ENCODE data around the gene GFAP.

Gene GFAP

GRCh38 chr17:44930667-44931066 is 15.4 kb upstream of the GFAP start:
- DNase-seq, result no peak

- DNase-seq, result no peak
These were observed 13.8 kb upstream of the GFAP start for GRCh38 chr17:44928950-44929720.

- no peak for DNase-seq
These were observed 12.8 kb upstream of the GFAP start for GRCh38 chr17:44928136-44928535.

- no peak for DNase-seq
These were observed 12.4 kb upstream of the GFAP start for GRCh38 chr17:44927696-44928095.

- DNase-seq, result no peak
These were observed 11.7 kb upstream of the GFAP start for GRCh38 chr17:44926821-44927525.

- no peak for DNase-seq
These were observed 10.7 kb upstream of the GFAP start for GRCh38 chr17:44925731-44926697.

- no peak for DNase-seq
These were observed 8.8 kb upstream of the GFAP start for GRCh38 chr17:44924107-44924544.

GRCh38 chr17:44922746-44923470 is 7.6 kb upstream of the GFAP start:
- no peak for DNase-seq

- no peak for DNase-seq
These were observed 6.8 kb upstream of the GFAP start for GRCh38 chr17:44922136-44922535.

- DNase-seq, result peak; percentile 15
These were observed 6.0 kb upstream of the GFAP start for GRCh38 chr17:44921122-44921882.

GRCh38 chr17:44920565-44920940 is 5.3 kb upstream of the GFAP start:
- DNase-seq, result no peak

GRCh38 chr17:44919885-44920564 is 4.7 kb upstream of the GFAP start:
- DNase-seq, result peak; percentile 73

GRCh38 chr17:44919411-44919810 is 4.1 kb upstream of the GFAP start:
- no peak for DNase-seq

- DNase-seq, result no peak
These were observed 2.7 kb upstream of the GFAP start for GRCh38 chr17:44918006-44918405.

GRCh38 chr17:44917456-44917855 is 2.2 kb upstream of the GFAP start:
- DNase-seq, result no peak

GRCh38 chr17:44916781-44917241 is 1.5 kb upstream of the GFAP start:
- no peak for DNase-seq

GRCh38 chr17:44915862-44916780 is 821 bp upstream of the GFAP start:
- DNase-seq, result no peak

GRCh38 chr17:44914698-44915271 is 515 bp downstream of the GFAP start:
- no peak for DNase-seq

GRCh38 chr17:44914148-44914547 is 1.2 kb downstream of the GFAP start:
- peak; percentile 50 for DNase-seq

GRCh38 chr17:44913676-44914075 is 1.6 kb downstream of the GFAP start:
- DNase-seq, result no peak

All from NCI-H146 (cell line).